ENCODE measurements around the gene RBFOX2.

Gene RBFOX2

GRCh38 chr22:35970616-35971455 is 57.8 kb downstream of the RBFOX2 start:
- FAIRE-seq, result no peak

DNA sequence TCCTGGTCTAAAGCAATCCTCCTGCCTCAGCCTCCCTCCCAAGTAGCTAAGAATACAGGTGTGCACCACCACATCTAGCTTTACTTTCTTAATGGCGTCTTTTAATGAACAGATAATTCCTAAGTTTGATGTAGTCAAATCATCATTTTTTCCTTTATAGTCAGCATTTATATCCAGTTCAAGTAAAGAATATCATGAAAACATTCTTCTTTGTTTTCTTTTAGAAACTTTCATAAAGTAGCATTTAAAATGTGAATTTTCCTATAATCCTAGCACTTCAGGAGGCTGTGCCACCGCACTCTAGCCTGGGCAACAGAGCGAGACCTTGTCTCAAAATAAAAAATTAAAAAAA is 61.6 kb downstream of the RBFOX2 start:
- no peak for FAIRE-seq

GRCh38 chr22:35966314-35967045 is 62.1 kb downstream of the RBFOX2 start:
- peak; percentile 25 for FAIRE-seq

- FAIRE-seq, result peak; percentile 83
Observed at GRCh38 chr22:35963237-35963810, 65.3 kb downstream of the RBFOX2 start.

- peak; percentile 99 for FAIRE-seq
Observed at GRCh38 chr22:35961480-35962295, 66.9 kb downstream of the RBFOX2 start.

GRCh38 chr22:35960854-35961253 is 67.8 kb downstream of the RBFOX2 start:
- FAIRE-seq, result no peak

DNA sequence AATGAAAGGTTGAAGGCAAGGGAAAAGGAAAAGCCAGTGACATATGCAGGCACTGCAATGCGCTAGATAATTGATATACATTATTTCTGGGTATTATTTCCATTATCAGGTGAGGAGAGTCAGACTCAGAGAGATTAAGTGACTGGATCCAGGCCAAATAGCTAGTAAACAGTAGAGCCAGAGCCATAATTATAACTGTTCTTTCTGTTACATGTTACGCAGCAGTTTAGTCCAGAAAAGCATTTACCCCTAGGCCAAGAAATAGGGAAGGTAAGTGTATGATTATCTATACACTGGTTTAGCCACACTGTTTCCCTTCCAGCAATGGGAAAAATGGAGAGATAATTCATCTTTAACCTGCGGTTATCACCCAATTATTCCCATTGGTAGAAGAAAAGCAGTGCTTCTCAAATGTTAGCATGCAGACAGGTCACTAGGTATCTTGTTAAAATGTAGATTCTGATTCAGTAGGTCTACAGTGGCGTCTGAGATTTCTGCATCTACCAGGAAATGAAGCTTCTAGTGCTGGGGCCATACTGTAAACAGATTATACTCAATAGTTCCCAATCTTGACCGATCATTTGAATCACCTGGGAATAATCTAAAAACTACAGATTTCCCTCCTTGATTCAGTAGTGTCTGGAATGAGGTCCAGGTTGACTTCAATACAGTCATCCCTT is 69.4 kb downstream of the RBFOX2 start:
- FAIRE-seq, result no peak

GRCh38 chr22:35958334-35958733 is 70.3 kb downstream of the RBFOX2 start:
- FAIRE-seq, result no peak

DNA sequence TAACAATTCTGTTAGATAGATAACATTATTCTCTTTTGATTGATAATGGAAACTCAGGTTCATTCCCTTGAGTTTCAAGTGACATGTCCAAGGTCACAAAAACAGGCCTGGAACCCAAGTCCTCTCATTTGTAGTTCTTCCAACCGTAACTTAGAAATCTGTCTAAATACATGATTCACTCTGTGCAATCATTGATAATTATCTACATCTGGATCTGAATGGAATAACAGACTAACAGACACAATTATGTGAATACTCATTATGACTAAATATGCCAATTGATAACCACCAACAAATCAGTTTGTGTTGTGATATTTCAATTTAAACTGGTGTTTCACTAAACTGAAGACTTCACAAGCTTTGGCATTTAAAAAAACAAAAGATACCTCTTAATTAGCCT is 71.0 kb downstream of the RBFOX2 start:
- no peak for FAIRE-seq

DNA sequence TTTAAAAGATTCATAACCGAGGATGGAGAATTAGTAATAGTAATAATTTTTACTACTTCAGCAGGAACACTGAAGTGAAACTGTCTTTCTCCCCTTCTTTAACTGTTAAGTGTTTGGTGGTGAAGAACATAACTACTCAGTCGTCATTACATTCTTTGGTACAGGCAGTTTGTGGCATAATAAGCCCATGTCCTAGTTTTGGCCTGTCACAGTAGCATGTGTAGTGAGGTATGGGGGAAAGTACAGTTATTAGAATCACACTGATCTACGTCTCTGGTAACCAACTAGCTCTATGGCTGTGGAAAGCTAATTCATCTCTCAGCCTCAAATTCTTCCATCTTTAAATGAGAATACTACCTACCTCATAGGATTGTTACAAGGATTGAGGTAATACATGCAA is 71.8 kb downstream of the RBFOX2 start:
- no peak for FAIRE-seq

GRCh38 chr22:35955546-35955945 is 73.1 kb downstream of the RBFOX2 start:
- FAIRE-seq, result no peak

GRCh38 chr22:35952576-35952975 is 76.0 kb downstream of the RBFOX2 start:
- FAIRE-seq, result no peak

DNA sequence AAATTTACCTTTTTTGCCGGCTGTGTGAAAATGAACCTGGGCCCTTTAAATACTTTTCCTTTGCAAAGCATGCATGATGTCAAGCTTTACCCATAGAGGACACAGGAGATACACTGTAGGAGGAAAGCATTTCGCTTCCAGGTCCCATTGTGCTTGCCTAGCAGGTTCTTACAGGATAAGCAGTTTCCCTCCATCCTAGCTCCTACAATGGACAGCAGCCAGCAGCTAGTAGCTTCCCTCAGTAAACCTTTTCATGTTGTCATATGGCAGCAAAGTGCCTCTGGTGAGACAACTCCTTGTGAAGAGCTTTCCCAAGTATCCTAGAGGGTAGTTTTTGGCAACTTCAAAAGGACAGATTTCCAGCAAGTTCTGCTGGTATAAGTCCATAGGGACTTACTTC is 78.4 kb downstream of the RBFOX2 start:
- FAIRE-seq, result no peak

DNA sequence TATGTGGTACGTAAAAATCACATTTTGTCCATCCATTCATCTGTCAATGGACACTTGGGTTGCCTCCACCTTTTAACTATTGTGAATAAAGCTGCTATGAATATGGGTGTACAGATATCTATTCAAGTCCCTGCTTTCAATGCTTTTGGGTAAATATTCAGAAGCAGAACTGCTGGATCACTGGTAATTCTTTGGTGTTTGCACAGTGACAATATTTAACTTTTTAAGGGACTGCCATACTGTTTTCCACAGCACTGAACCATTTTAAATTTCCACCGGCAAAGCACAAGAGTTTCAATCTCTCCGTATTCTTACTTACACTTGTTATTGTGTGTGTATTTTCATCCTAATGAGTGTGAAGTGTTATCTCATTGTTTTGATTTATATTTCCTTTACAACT is 79.4 kb downstream of the RBFOX2 start:
- FAIRE-seq, result no peak

DNA sequence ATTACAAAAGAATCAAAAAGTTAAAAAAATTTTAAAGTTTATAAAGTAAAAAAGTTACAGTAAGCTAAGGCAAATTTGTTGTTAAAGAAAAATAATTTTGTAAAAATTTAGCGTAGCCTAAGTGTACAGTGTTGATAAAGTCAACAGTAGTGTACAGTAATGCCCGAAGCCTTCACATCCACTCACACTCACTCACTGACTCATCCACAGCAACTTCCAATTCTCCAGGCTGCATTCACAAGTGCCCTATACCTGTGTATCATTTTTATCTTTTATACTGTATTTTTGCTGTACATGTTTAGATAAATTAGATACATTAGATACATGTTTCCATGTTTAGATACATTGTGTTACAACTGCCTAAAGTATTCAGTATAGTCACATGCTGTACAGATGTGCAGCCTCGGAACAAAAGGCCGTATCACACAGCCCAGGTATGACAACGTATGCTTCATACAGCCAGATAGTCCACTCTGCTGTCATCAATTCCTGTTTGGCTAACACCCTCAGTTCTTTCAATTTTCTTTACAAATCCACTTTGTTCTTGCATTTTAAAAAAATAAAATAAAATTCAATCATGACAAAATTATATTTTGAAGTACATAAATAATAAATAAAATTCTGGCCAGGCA is 80.7 kb downstream of the RBFOX2 start:
- no peak for FAIRE-seq

GRCh38 chr22:35944458-35944857 is 84.2 kb downstream of the RBFOX2 start:
- FAIRE-seq, result no peak

DNA sequence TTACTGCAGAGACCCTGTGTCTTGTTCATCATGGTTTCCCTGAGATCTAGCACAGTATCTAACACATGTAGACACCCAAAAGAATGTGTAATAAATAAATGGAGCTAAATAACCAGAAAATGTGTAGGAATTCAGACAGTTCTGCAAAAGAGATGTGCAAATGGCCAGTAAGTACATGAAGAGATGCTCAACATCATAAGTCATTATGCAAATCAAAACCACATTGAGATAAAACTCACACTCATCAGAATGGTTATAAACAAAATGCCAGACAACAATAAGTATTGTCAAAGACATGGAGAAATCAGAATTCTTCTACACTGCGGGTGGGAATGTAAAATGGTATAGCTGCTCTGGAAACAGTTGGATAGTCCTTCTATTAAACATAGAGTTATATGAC is 88.5 kb downstream of the RBFOX2 start:
- FAIRE-seq, result no peak

- no peak for FAIRE-seq
Observed at GRCh38 chr22:35938226-35938625, 90.4 kb downstream of the RBFOX2 start.

- FAIRE-seq, result peak; percentile 96
Observed at GRCh38 chr22:35930933-35931332, 97.7 kb downstream of the RBFOX2 start.

DNA sequence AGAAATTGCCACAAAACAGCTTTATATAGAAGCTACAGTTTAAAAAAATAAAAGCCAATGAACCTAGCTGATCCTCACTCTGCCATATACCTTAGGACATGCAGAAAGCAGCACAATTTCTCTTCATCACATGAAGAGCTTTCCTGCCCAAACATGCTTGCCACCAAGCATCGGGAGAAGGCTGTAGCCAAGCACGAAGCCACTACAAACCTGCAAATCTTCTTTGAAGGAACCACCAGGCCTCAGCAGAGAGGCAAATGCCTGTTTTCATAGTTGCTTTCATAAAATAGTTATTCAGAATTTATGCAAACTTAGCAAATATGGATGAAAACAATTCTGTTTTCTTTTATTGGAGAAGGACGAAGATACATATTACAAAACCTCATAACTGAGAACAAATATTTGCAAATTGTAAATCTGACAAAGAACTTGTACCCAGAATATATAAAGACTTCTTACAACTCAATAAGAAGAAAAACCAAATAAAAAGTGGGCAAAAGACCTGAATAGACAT is 100.3 kb downstream of the RBFOX2 start:
- no peak for FAIRE-seq

DNA sequence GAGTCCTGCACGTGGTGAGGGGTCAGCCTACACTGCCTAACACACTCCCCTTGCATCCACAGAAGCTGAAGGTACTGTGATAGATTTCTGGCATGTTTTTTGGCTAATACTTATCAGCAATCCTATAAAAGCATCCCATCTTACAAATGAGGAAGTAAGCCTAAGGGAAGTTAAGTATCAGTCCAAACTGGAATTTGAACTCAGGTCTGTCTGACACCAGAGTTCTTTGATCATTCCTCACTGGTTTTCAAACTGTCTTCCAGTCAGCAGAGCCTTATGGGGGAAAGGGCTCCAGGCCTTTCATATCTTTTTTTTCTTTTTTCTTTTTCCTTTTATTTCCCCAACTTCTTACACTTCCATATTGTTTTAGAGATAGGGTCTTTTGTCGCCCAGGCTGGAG is 105.6 kb downstream of the RBFOX2 start:
- no peak for FAIRE-seq

DNA sequence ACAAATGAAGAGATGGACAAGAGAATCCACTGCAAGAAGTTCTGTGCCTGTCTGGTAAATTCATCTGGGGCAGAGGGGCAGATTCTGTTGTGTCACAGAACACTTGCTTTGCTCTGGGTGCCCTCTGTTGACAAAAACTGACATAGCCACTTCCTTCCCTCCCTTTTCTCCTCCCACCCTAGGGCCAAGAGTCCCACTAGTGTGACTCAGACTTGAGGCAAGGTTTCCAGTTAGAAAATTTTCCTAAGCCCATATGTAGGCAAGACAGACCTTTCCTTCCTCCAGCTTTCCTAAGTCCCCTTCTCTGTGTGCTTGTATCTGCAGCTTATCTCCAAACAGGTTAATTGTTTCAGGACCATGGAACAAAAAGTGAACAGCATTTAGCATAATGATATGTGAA is 106.8 kb downstream of the RBFOX2 start:
- FAIRE-seq, result peak; percentile 94

All from A204.1 (cell line).